Liver (tissue), 3 donors: ENCODE data around the gene MYOCOS.

Experiments
- FOXA1 ChIP-seq: IDR thresholded peaks from 2 replicates; pipeline ENCODE4 v1.6.1; 2016; ENCODE audit warnings: antibody characterized with exemption
- FOXA2 ChIP-seq: IDR thresholded peaks from 2 replicates; pipeline ENCODE4 v1.6.1; 2016; ENCODE audit warnings: antibody characterized with exemption
- GABPA ChIP-seq, 2 donors: IDR thresholded peaks in 1 of 2; conservative IDR thresholded peaks in 1 of 2; 2 replicates each; pipeline ENCODE4 v1.6.1; 2016; ENCODE audit warnings: antibody characterized with exemption in 2 of 2, mild to moderate bottlenecking in 1 of 2, moderate library complexity in 1 of 2
- JUND ChIP-seq, 2 donors: IDR thresholded peaks; 2 replicates each; pipeline ENCODE4 v1.6.1; 2016; ENCODE audit warnings: antibody characterized with exemption in 2 of 2
- NR2F2 ChIP-seq: IDR thresholded peaks from 2 replicates; pipeline ENCODE4 v1.6.1; 2016; ENCODE audit warnings: antibody characterized with exemption
- RAD21 ChIP-seq, 2 donors: IDR thresholded peaks; 2 replicates each; pipeline ENCODE4 v1.6.1; 2016; ENCODE audit warnings: antibody characterized with exemption in 2 of 2, mild to moderate bottlenecking in 2 of 2
- RXRA ChIP-seq, 2 donors: IDR thresholded peaks; 2 replicates each; pipeline ENCODE4 v1.6.1; 2017 to 2018; ENCODE audit warnings: antibody characterized with exemption in 2 of 2, mild to moderate bottlenecking in 1 of 2
- TAF1 ChIP-seq: conservative IDR thresholded peaks from 2 replicates; pipeline ENCODE4 v1.6.1; 2016; ENCODE audit warnings: antibody characterized with exemption, mild to moderate bottlenecking
- TF ChIP-seq, protein P1 (sequence below): fragments of 150-350 bp; IDR thresholded peaks from 2 replicates; pipeline ENCODE4 v1.5.1; 2017; ENCODE audit warnings: improper control_type of control experiment, low read depth, low read length; ENCODE audit not compliant: missing input control
- donor health status: healthy.
- donor health status: healthy.

DNA sequence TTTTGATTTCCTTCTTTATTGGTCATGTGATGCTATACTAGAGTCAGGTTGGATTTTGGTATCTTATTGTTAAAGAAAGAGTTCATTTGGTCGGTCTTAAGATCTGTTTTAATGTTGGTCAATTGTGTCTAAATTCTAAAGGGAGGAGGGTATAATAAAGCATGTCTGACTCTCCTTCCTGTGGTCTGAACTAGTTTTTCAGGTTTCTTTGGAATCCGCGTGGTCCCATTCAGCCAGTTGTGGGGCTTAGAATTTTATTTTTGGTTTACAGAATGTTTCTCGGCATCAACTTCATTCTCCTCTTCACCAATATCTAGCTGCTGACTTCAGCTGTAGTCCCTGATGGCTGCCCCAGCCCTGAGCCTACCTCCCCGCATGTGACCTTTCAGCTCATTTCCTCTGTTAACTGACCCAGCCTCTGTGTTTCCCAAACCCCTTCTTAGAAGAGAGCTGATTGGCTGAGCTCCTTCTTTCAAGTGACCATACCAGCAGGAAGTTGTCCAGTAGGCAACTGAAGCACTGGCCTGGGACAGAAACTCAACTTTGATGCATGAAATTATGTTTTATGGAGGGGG is 39.1 kb downstream of the MYOCOS start:
- TF ChIP-seq, protein P1, sequence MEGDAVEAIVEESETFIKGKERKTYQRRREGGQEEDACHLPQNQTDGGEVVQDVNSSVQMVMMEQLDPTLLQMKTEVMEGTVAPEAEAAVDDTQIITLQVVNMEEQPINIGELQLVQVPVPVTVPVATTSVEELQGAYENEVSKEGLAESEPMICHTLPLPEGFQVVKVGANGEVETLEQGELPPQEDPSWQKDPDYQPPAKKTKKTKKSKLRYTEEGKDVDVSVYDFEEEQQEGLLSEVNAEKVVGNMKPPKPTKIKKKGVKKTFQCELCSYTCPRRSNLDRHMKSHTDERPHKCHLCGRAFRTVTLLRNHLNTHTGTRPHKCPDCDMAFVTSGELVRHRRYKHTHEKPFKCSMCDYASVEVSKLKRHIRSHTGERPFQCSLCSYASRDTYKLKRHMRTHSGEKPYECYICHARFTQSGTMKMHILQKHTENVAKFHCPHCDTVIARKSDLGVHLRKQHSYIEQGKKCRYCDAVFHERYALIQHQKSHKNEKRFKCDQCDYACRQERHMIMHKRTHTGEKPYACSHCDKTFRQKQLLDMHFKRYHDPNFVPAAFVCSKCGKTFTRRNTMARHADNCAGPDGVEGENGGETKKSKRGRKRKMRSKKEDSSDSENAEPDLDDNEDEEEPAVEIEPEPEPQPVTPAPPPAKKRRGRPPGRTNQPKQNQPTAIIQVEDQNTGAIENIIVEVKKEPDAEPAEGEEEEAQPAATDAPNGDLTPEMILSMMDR, result no peak
- TF ChIP-seq NR2F2 (no peak), JUND (IDR thresholded peaks at IDR 0.05) (no peak), RXRA (IDR thresholded peaks at IDR 0.05) (no peak), RAD21 (IDR thresholded peaks at IDR 0.05) (no peak), TAF1 (no peak), FOXA1 (no peak), FOXA2 (no peak), GABPA (IDR thresholded peaks at IDR 0.05 in 1 of 2, conservative IDR thresholded peaks at IDR 0.05 in 1 of 2) (no peak)
